SU-DHL-6 (cell line): Measurements from ENCODE around the gene RGL3.

ENCODE experiments used
- EZH2phosphoT487 ChIP-seq: fragments of 200-600 bp; sonication (generic), shearing (Covaris generic); conservative IDR thresholded peaks from 2 replicates; pipeline ENCODE4 v1.6.1; 2018; ENCODE audit warnings: mild to moderate bottlenecking, antibody characterized with exemption, low read length, moderate library complexity, mixed read lengths
- TF ChIP-seq, protein P1 (sequence below): fragments of 200-600 bp; sonication (generic); IDR thresholded peaks from one replicate; pipeline ENCODE4 v1.5.1; 2017; ENCODE audit warnings: antibody characterized with exemption, mild to moderate bottlenecking, low read length, moderate library complexity; ENCODE audit not compliant: insufficient read depth, poor library complexity, severe bottlenecking

DNA sequence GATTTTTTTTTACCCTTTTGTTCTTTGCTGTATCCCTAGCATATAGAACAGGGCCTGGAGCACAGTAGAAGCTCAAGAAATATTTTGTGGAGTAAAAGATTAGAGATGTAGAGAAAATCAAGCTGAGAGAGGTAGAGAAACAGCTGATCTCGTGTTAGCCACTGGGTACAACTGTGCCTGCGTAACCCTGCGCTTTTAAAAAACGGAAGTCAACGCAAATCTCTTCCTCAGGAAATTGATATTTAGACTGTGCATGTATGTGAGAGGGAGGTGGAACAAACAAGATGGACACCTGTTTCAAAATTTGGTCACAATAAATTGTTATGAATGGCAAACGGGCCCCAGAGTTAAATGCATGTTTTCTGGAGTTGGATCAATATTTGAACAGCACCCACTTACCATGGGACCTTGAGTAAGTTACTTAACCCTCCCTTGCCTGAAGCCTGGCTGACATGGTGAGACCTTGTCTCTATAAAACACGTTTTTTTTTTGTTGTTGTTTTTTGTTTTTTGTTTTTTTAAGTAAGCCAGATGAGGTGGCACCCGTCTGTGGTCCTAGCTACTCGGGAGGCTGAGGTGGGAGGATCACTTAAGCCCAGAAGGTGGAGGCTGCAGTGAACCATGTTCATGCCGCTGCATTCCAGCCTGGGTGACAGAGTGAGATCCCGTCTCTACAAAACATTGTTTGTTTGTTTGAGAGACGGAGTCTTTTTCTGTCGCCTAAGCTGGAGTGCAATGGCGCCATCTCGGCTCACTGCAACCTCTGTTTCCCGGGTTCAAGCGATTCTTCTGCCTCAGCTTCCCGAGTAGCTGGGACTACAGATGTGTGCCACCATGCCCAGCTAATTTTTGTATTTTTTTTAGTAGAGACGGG, 31.7 kb downstream of the RGL3 start:
- TF ChIP-seq, protein P1, sequence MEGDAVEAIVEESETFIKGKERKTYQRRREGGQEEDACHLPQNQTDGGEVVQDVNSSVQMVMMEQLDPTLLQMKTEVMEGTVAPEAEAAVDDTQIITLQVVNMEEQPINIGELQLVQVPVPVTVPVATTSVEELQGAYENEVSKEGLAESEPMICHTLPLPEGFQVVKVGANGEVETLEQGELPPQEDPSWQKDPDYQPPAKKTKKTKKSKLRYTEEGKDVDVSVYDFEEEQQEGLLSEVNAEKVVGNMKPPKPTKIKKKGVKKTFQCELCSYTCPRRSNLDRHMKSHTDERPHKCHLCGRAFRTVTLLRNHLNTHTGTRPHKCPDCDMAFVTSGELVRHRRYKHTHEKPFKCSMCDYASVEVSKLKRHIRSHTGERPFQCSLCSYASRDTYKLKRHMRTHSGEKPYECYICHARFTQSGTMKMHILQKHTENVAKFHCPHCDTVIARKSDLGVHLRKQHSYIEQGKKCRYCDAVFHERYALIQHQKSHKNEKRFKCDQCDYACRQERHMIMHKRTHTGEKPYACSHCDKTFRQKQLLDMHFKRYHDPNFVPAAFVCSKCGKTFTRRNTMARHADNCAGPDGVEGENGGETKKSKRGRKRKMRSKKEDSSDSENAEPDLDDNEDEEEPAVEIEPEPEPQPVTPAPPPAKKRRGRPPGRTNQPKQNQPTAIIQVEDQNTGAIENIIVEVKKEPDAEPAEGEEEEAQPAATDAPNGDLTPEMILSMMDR, result no peak
- no peak for TF ChIP-seq EZH2phosphoT487
